ENCODE data around the gene ETNK2.

Gene ETNK2

GRCh38 chr1:204139088-204139487 lies 12.8 kb downstream of the ETNK2 start:
- Histone ChIP-seq H3K36me3 (ENCODE audit: control insufficient read depth in 5 of 5, insufficient read depth in 5 of 5, low read length in 5 of 5) (peaks cover 0 to 15% (median 5%) of the 10 kb centered on the region in 5 donors), H3K9ac (ENCODE audit: low read length in 5 of 5) (no peak overlapping the region), H3K27me3 (ENCODE audit: control insufficient read depth in 5 of 5, insufficient read depth in 4 of 5, low read length in 5 of 5) (peaks cover 0 to 2% (median 0%) of the 10 kb centered on the region in 5 donors), H3K9me3 (ENCODE audit: control insufficient read depth in 5 of 5, low read length in 5 of 5) (no peaks in the 10 kb centered on the region), H3K27ac (ENCODE audit: low read depth, low read length) (no peak overlapping the region), H3K4me3 (ENCODE audit: low read depth in 1 of 5, low read length in 5 of 5) (no peak overlapping the region), H3K4me1 (ENCODE audit: control insufficient read depth in 5 of 5, insufficient read depth in 5 of 5, low read length in 5 of 5) (no peaks in the 10 kb centered on the region)

DNA sequence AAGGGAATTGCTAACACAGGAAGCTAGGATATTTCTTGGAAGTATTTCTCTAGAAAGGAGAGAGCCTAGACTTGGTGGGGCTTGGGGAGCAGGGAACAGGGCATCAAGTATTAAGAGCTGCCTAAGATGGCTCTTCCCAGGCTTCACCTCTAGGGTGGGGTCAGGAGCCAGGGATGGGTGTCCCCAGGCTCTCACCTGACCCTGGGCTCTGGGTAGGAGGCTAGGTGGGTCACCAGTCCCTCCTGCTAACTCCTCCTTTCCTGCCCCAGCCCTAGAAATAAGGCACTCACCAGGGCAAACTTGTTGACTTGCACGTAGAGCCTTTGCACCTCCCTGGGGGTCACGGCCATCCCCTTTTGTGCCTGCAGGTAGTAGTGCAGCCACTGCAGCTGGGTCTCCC lies 15.0 kb downstream of the ETNK2 start:
- Histone ChIP-seq H3K4me3 (ENCODE audit: low read depth in 1 of 5, low read length in 5 of 5) (no peak overlapping the region), H3K9ac (ENCODE audit: low read length in 5 of 5) (no peak overlapping the region), H3K36me3 (ENCODE audit: control insufficient read depth in 5 of 5, insufficient read depth in 5 of 5, low read length in 5 of 5) (peaks cover 0 to 15% (median 8%) of the 10 kb centered on the region in 5 donors), H3K4me1 (ENCODE audit: control insufficient read depth in 5 of 5, insufficient read depth in 5 of 5, low read length in 5 of 5) (no peaks in the 10 kb centered on the region), H3K9me3 (ENCODE audit: control insufficient read depth in 5 of 5, low read length in 5 of 5) (no peaks in the 10 kb centered on the region), H3K27me3 (ENCODE audit: control insufficient read depth in 5 of 5, insufficient read depth in 4 of 5, low read length in 5 of 5) (peaks cover 0 to 2% (median 0%) of the 10 kb centered on the region in 5 donors), H3K27ac (ENCODE audit: low read depth, low read length) (no peak overlapping the region)

- Histone ChIP-seq H3K4me3 (ENCODE audit: low read depth in 1 of 5, low read length in 5 of 5) (no peak overlapping the region), H3K27me3 (ENCODE audit: control insufficient read depth in 5 of 5, insufficient read depth in 4 of 5, low read length in 5 of 5) (peaks cover 0 to 6% (median 0%) of the 10 kb centered on the region in 5 donors), H3K9me3 (ENCODE audit: control insufficient read depth in 5 of 5, low read length in 5 of 5) (no peaks in the 10 kb centered on the region), H3K4me1 (ENCODE audit: control insufficient read depth in 5 of 5, insufficient read depth in 5 of 5, low read length in 5 of 5) (peaks cover 2 to 18% (median 12%) of the 10 kb centered on the region in 5 donors), H3K9ac (ENCODE audit: low read length in 5 of 5) (no peak overlapping the region), H3K27ac (ENCODE audit: low read depth, low read length) (no peak overlapping the region), H3K36me3 (ENCODE audit: control insufficient read depth in 5 of 5, insufficient read depth in 5 of 5, low read length in 5 of 5) (peaks cover 0 to 8% (median 6%) of the 10 kb centered on the region in 5 donors)
Observed at GRCh38 chr1:204134103-204134502, 17.7 kb downstream of the ETNK2 start.

- H3K36me3 ChIP-seq (ENCODE audit: control insufficient read depth in 5 of 5, insufficient read depth in 5 of 5, low read length in 5 of 5) = peaks cover 0 to 8% (median 0%) of the 10 kb centered on the region in 5 donors
- no peak overlapping the region for H3K4me3 ChIP-seq (ENCODE audit: low read depth in 1 of 5, low read length in 5 of 5)
- H3K9ac ChIP-seq (ENCODE audit: low read length in 5 of 5) = no peak overlapping the region
- H3K27ac ChIP-seq (ENCODE audit: low read depth, low read length) = no peak overlapping the region
- no peaks in the 10 kb centered on the region for H3K9me3 ChIP-seq (ENCODE audit: control insufficient read depth in 5 of 5, low read length in 5 of 5)
- peaks cover 0 to 6% (median 0%) of the 10 kb centered on the region in 5 donors for H3K27me3 ChIP-seq (ENCODE audit: control insufficient read depth in 5 of 5, insufficient read depth in 4 of 5, low read length in 5 of 5)
- H3K4me1 ChIP-seq (ENCODE audit: control insufficient read depth in 5 of 5, insufficient read depth in 5 of 5, low read length in 5 of 5) = peaks cover 4 to 28% (median 17%) of the 10 kb centered on the region in 5 donors
Observed at GRCh38 chr1:204132718-204133117, 19.1 kb downstream of the ETNK2 start.

GRCh38 chr1:204131978-204132377 lies 19.9 kb downstream of the ETNK2 start:
- H3K4me3 ChIP-seq (ENCODE audit: low read depth in 1 of 5, low read length in 5 of 5) = no peak overlapping the region
- H3K36me3 ChIP-seq (ENCODE audit: control insufficient read depth in 5 of 5, insufficient read depth in 5 of 5, low read length in 5 of 5) = peaks cover 0 to 8% (median 0%) of the 10 kb centered on the region in 5 donors
- no peak overlapping the region for H3K9ac ChIP-seq (ENCODE audit: low read length in 5 of 5)
- no peaks in the 10 kb centered on the region for H3K9me3 ChIP-seq (ENCODE audit: control insufficient read depth in 5 of 5, low read length in 5 of 5)
- H3K27ac ChIP-seq (ENCODE audit: low read depth, low read length) = no peak overlapping the region
- H3K27me3 ChIP-seq (ENCODE audit: control insufficient read depth in 5 of 5, insufficient read depth in 4 of 5, low read length in 5 of 5) = peaks cover 0 to 4% (median 0%) of the 10 kb centered on the region in 5 donors
- peaks cover 6 to 36% (median 22%) of the 10 kb centered on the region in 5 donors for H3K4me1 ChIP-seq (ENCODE audit: control insufficient read depth in 5 of 5, insufficient read depth in 5 of 5, low read length in 5 of 5)

DNA sequence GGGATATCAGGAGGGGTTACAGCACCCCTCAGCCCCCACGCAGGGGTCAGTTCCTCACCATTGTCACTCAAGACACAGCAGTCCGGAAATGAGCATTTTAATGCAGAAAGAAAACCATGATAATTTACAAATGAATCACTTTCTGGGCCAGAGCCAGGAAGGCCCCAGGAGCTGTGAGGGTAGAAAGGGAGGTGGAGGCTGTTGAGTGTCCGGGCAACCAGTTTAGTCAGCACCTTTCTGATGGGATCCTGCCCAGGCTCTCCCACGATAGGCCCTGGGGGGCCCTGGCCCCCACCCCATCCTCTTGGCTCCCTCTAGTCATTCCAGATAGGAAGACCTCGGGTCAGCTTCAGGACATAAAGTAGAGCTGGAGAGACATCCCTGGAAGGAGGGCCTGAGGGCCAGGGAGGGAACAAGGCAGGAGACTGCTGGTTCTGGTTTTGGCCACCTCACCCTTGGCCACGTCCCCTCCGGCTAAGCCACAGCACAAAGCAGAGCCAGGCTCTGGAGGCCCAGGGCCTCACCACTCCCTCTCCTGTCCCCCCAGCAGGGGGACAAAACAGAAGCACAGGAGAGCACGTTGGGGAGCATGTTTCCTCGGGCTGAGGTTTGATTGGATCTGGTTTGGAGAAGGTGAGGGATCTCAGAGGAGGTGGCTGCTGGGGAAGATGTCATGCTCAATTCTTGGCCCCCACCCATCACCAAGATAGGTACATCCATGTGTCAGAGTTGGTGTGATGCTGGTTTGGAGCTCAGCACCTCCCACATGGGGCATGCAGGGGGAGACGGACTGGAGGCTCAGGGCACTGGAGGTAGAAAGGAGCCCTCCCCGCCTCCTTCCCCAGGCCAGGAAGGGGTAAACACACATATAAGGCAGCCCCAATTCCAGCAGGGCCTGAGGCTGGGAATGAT lies 20.6 kb downstream of the ETNK2 start:
- H3K27me3 ChIP-seq (ENCODE audit: control insufficient read depth in 5 of 5, insufficient read depth in 4 of 5, low read length in 5 of 5) = peaks cover 0 to 4% (median 0%) of the 10 kb centered on the region in 5 donors
- no peak overlapping the region for H3K9ac ChIP-seq (ENCODE audit: low read length in 5 of 5)
- H3K9me3 ChIP-seq (ENCODE audit: control insufficient read depth in 5 of 5, low read length in 5 of 5) = no peaks in the 10 kb centered on the region
- H3K4me1 ChIP-seq (ENCODE audit: control insufficient read depth in 5 of 5, insufficient read depth in 5 of 5, low read length in 5 of 5) = peaks cover 10 to 43% (median 24%) of the 10 kb centered on the region in 5 donors
- H3K4me3 ChIP-seq (ENCODE audit: low read depth in 1 of 5, low read length in 5 of 5) = no peak overlapping the region
- peaks cover 0 to 14% (median 6%) of the 10 kb centered on the region in 5 donors for H3K36me3 ChIP-seq (ENCODE audit: control insufficient read depth in 5 of 5, insufficient read depth in 5 of 5, low read length in 5 of 5)
- H3K27ac ChIP-seq (ENCODE audit: low read depth, low read length) = peak overlapping the region; percentile 37

- peaks cover 10 to 45% (median 24%) of the 10 kb centered on the region in 5 donors for H3K4me1 ChIP-seq (ENCODE audit: control insufficient read depth in 5 of 5, insufficient read depth in 5 of 5, low read length in 5 of 5)
- no peak overlapping the region for H3K9ac ChIP-seq (ENCODE audit: low read length in 5 of 5)
- peaks cover 0 to 24% (median 15%) of the 10 kb centered on the region in 5 donors for H3K36me3 ChIP-seq (ENCODE audit: control insufficient read depth in 5 of 5, insufficient read depth in 5 of 5, low read length in 5 of 5)
- no peak overlapping the region for H3K4me3 ChIP-seq (ENCODE audit: low read depth in 1 of 5, low read length in 5 of 5)
- H3K9me3 ChIP-seq (ENCODE audit: control insufficient read depth in 5 of 5, low read length in 5 of 5) = no peaks in the 10 kb centered on the region
- H3K27me3 ChIP-seq (ENCODE audit: control insufficient read depth in 5 of 5, insufficient read depth in 4 of 5, low read length in 5 of 5) = peaks cover 0 to 4% (median 0%) of the 10 kb centered on the region in 5 donors
- H3K27ac ChIP-seq (ENCODE audit: low read depth, low read length) = peak overlapping the region; percentile 37
Observed at GRCh38 chr1:204130178-204130577, 21.7 kb downstream of the ETNK2 start.

GRCh38 chr1:204128964-204129896 lies 22.6 kb downstream of the ETNK2 start:
- peak overlapping the region; percentile 35 for H3K27ac ChIP-seq (ENCODE audit: low read depth, low read length)
- H3K9me3 ChIP-seq (ENCODE audit: control insufficient read depth in 5 of 5, low read length in 5 of 5) = no peaks in the 10 kb centered on the region
- peak overlapping the region in 1 of 5 donors; percentile 65 for H3K9ac ChIP-seq (ENCODE audit: low read length in 5 of 5)
- H3K27me3 ChIP-seq (ENCODE audit: control insufficient read depth in 5 of 5, insufficient read depth in 4 of 5, low read length in 5 of 5) = peaks cover 0 to 4% (median 0%) of the 10 kb centered on the region in 5 donors
- H3K4me1 ChIP-seq (ENCODE audit: control insufficient read depth in 5 of 5, insufficient read depth in 5 of 5, low read length in 5 of 5) = peaks cover 10 to 45% (median 24%) of the 10 kb centered on the region in 5 donors
- H3K4me3 ChIP-seq (ENCODE audit: low read depth in 1 of 5, low read length in 5 of 5) = peak overlapping the region in 3 of 5 donors; percentile 24 to 66 (median 45)
- H3K36me3 ChIP-seq (ENCODE audit: control insufficient read depth in 5 of 5, insufficient read depth in 5 of 5, low read length in 5 of 5) = peaks cover 0 to 31% (median 24%) of the 10 kb centered on the region in 5 donors

DNA sequence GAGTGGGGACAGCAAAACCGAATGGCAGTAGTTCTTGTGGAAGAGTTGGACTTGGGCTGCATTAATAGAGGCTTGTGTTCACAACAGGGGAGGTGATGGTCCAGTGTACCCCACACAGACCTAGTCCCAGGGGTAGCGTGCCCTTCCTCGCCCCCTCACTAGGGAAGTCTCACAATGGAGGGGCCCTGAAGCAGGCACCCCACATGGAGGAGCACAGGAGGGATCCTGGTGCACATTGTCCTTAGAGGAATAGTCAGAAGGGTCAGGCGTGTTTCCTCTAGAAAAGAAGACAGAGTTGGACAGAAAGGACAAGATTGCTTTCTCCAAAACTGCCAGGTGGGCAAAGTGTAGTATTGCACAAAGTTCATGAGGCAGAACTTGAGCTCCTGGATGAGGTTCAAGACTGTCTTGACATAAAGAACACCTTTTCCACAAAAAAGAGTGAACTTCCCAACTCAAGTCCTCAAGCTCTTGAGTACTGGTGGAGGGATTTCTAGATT lies 23.3 kb downstream of the ETNK2 start:
- H3K4me1 ChIP-seq (ENCODE audit: control insufficient read depth in 5 of 5, insufficient read depth in 5 of 5, low read length in 5 of 5) = peaks cover 10 to 45% (median 24%) of the 10 kb centered on the region in 5 donors
- H3K9ac ChIP-seq (ENCODE audit: low read length in 5 of 5) = no peak overlapping the region
- peaks cover 0 to 4% (median 0%) of the 10 kb centered on the region in 5 donors for H3K27me3 ChIP-seq (ENCODE audit: control insufficient read depth in 5 of 5, insufficient read depth in 4 of 5, low read length in 5 of 5)
- H3K36me3 ChIP-seq (ENCODE audit: control insufficient read depth in 5 of 5, insufficient read depth in 5 of 5, low read length in 5 of 5) = peaks cover 0 to 33% (median 32%) of the 10 kb centered on the region in 5 donors
- H3K9me3 ChIP-seq (ENCODE audit: control insufficient read depth in 5 of 5, low read length in 5 of 5) = no peaks in the 10 kb centered on the region
- H3K4me3 ChIP-seq (ENCODE audit: low read depth in 1 of 5, low read length in 5 of 5) = no peak overlapping the region
- H3K27ac ChIP-seq (ENCODE audit: low read depth, low read length) = peak overlapping the region; percentile 54
